IMR-90 (cell line): Measurements from ENCODE around the gene VSTM2A. TPM values are rescaled to one million over a fixed set of nuclear protein-coding genes. Genes with fewer than 3 reads are reported as not detected.

Source experiments
- ATAC-seq: fragments of 200-7000 bp; cut with Tn5 transposase; 2 replicates; pipeline ENCODE4 v1.9.1; 2020; ENCODE audit warnings: low read depth, mild to moderate bottlenecking, moderate library complexity
- BruUV-seq: library from RNA; stranded (reverse); fragments of 400-500 nt; replicated peaks from 2 replicates; lab custom pipeline; 2021; lab: Mats Ljungman, UMichigan
- CTCF ChIA-PET: fragments of 300-600 bp; formaldehyde crosslinking; extraction: SDS; loops from one replicate; lab custom pipeline; 2021; ENCODE audit warnings: antibody characterized with exemption; lab: Yijun Ruan, JAX
- POLR2A ChIA-PET: fragments of 300-600 bp; sonication (Branson Sonifier 250); formaldehyde crosslinking; loops from one replicate; lab custom pipeline; 2022; ENCODE audit warnings: antibody characterized with exemption; ENCODE audit not compliant: unreplicated experiment; lab: Charles Lee
- DNase-seq: peaks from one replicate; pipeline ENCODE4 v3.0.0; 2013
- H2AFZ ChIP-seq: replicated peaks from 2 replicates; pipeline ENCODE3; 2013; ENCODE audit warnings: low read length, mild to moderate bottlenecking; ENCODE audit not compliant: poor library complexity
- H2AK5ac ChIP-seq: 2 replicates; pipeline ENCODE4 v1.6.1; 2013; ENCODE audit warnings: low read depth, low read length, inconsistent platforms
- H2AK9ac ChIP-seq: replicated peaks from 2 replicates; pipeline ENCODE3; 2013; ENCODE audit warnings: mild to moderate bottlenecking, low read depth, low read length, moderate library complexity; ENCODE audit not compliant: poor library complexity
- H2BK120ac ChIP-seq: 2 replicates; pipeline ENCODE4 v1.6.1; 2013; ENCODE audit warnings: low read depth, low read length, inconsistent platforms
- H2BK15ac ChIP-seq: 3 replicates; pipeline ENCODE4 v1.6.1; 2013; ENCODE audit warnings: low read depth, low read length, inconsistent platforms
- H2BK20ac ChIP-seq: 2 replicates; pipeline ENCODE4 v1.6.1; 2013; ENCODE audit warnings: low read depth, mild to moderate bottlenecking, inconsistent platforms, low read length, moderate library complexity
- H2BK5ac ChIP-seq: 2 replicates; pipeline ENCODE4 v1.6.1; 2013; ENCODE audit warnings: mild to moderate bottlenecking, low read depth, low read length, inconsistent platforms; ENCODE audit not compliant: poor library complexity, severe bottlenecking
- H3K14ac ChIP-seq: replicated peaks from 2 replicates; pipeline ENCODE4 v1.6.1; 2013; ENCODE audit warnings: low read depth, low read length, inconsistent platforms
- H3K18ac ChIP-seq: 2 replicates; pipeline ENCODE4 v1.6.1; 2013; ENCODE audit warnings: low read depth, low read length, control low read depth
- H3K23ac ChIP-seq: 2 replicates; pipeline ENCODE4 v1.6.1; 2013; ENCODE audit warnings: low read depth, low read length, inconsistent platforms
- H3K27ac ChIP-seq: 2 replicates; pipeline ENCODE4 v1.5.1; 2013; ENCODE audit warnings: mild to moderate bottlenecking, control low read depth, low read length; ENCODE audit not compliant: insufficient read depth
- H3K27me3 ChIP-seq: 2 replicates; pipeline ENCODE4 v1.6.1; 2013; ENCODE audit warnings: low read length; ENCODE audit not compliant: control insufficient read depth, insufficient read depth
- H3K36me3 ChIP-seq: 2 replicates; pipeline ENCODE4 v1.6.1; 2013; ENCODE audit warnings: low read length, mixed read lengths; ENCODE audit not compliant: control insufficient read depth, insufficient read depth
- H3K4ac ChIP-seq: 2 replicates; pipeline ENCODE4 v1.6.1; 2013; ENCODE audit warnings: low read depth, low read length, inconsistent platforms
- H3K4me1 ChIP-seq: 2 replicates; pipeline ENCODE4 v1.6.1; 2013; ENCODE audit warnings: low read length, mixed read lengths; ENCODE audit not compliant: control insufficient read depth, insufficient read depth
- H3K4me2 ChIP-seq: 2 replicates; pipeline ENCODE4 v1.6.1; 2013; ENCODE audit warnings: low read depth, mild to moderate bottlenecking, control low read depth, low read length, moderate library complexity
- H3K4me3 ChIP-seq: 2 replicates; pipeline ENCODE4 v1.5.1; 2013; ENCODE audit warnings: low read depth, mild to moderate bottlenecking, control low read depth, low read length, moderate library complexity; ENCODE audit not compliant: insufficient read depth
- H3K56ac ChIP-seq: 2 replicates; pipeline ENCODE4 v1.6.1; 2013; ENCODE audit warnings: low read length, inconsistent platforms; ENCODE audit not compliant: insufficient read depth; ENCODE audit errors: extremely low read depth
- H3K79me1 ChIP-seq, 2 experiments: 2 replicates each; pipeline ENCODE4 v1.6.1; 2013; ENCODE audit warnings: low read length in 2 of 2, inconsistent platforms in 1 of 2, low read depth in 1 of 2
- H3K9ac ChIP-seq: 2 replicates; pipeline ENCODE4 v1.6.1; 2013; ENCODE audit warnings: low read depth, low read length, control low read depth
- H3K9me1 ChIP-seq: 2 replicates; pipeline ENCODE4 v1.6.1; 2013; ENCODE audit warnings: low read length, inconsistent platforms; ENCODE audit not compliant: insufficient read depth
- H3K9me3 ChIP-seq: 2 replicates; pipeline ENCODE4 v1.6.1; 2013; ENCODE audit warnings: low read length; ENCODE audit not compliant: control insufficient read depth, insufficient read depth
- H4K20me1 ChIP-seq: 2 replicates; pipeline ENCODE4 v1.6.1; 2013; ENCODE audit warnings: low read length, inconsistent platforms; ENCODE audit not compliant: insufficient read depth
- H4K5ac ChIP-seq: 2 replicates; pipeline ENCODE4 v1.6.1; 2013; ENCODE audit warnings: mild to moderate bottlenecking, low read depth, low read length, control low read depth
- H4K8ac ChIP-seq, 2 experiments: 2 replicates each; pipeline ENCODE4 v1.6.1; 2013; ENCODE audit warnings: low read depth in 2 of 2, low read length in 2 of 2, control low read depth in 1 of 2, inconsistent platforms in 1 of 2
- H4K91ac ChIP-seq: 2 replicates; pipeline ENCODE4 v1.6.1; 2013; ENCODE audit warnings: low read depth, low read length, inconsistent platforms; ENCODE audit not compliant: insufficient read depth
- MAZ ChIP-seq: IDR thresholded peaks from 2 replicates; pipeline ENCODE4 v1.6.1; 2012; ENCODE audit warnings: low read depth, mild to moderate bottlenecking, low read length, improper control_type of control experiment, moderate library complexity, borderline replicate concordance
- WGBS, 2 experiments: methylation state at CpG; one replicate each; pipeline versions ENCODE4 v1.1.5 to v1.1.7; 2013; ENCODE audit warnings: missing lambda C conversion rate in 2 of 2; ENCODE audit not compliant: insufficient read length in 1 of 2; ENCODE audit errors: extremely low coverage in 2 of 2; 5-methylcytosine and 5-hydroxymethylcytosine counted together
- dilution Hi-C: fragments of 300-500 bp; cut with HindIII; formaldehyde crosslinking; loops from one replicate; pipeline ENCODE4 v1.14.3; 2018; ENCODE audit warnings: low sequenced_read_pairs; ENCODE audit not compliant: unreplicated experiment
- in situ Hi-C: fragments of 300-500 bp; cut with MboI; formaldehyde crosslinking; loops from 3 replicates; pipeline ENCODE4 v1.14.3; 2019; ENCODE audit warnings: low sequenced_read_pairs, inconsistent platforms, mixed read lengths
- intact Hi-C: fragments of 100-400 bp; cut with micrococcal nuclease; formaldehyde crosslinking; loops from 2 replicates; pipeline ENCODE4 v1.10.0; 2022
- polyA plus RNA-seq, 3 experiments: library from polyadenylated mRNA; depleted of rRNA; stranded (reverse); fragments of >200 nt; gene quantifications; 2 replicates each; pipeline ENCODE4 v1.2.3, GENCODE V29; 2012; ENCODE audit warnings: low replicate concordance in 1 of 3
- total RNA-seq: library from RNA; depleted of rRNA; stranded (reverse); fragments of >200 nt; gene quantifications from 2 replicates; pipeline ENCODE4 v1.2.3, GENCODE V29; 2012

The VSTM2A gene
- total and polyA plus RNA-seq, 2 of the 4 experiments (the other 2 are of a cell fraction), result not detected

GRCh38 chr7:54560723-54561122 lies 18.5 kb downstream of the VSTM2A start:
- no TSS peak for BruUV-seq
- TF ChIP-seq MAZ, result no peak
- Histone ChIP-seq H3K4me1 (no peaks in the 10 kb centered on the region), H4K91ac (no peak overlapping the region), H2BK5ac (no peak overlapping the region), H4K5ac (no peak overlapping the region), H4K20me1 (no peaks in the 10 kb centered on the region), H3K9ac (no peak overlapping the region), H3K9me1 (no peaks in the 10 kb centered on the region), H2AK5ac (no peak overlapping the region), H4K8ac (no peak overlapping the region), H3K18ac (no peak overlapping the region), H2BK20ac (no peak overlapping the region), H3K4me2 (no peak overlapping the region), H3K9me3 (no peaks in the 10 kb centered on the region), H3K56ac (no peak overlapping the region), H3K4me3 (no peak overlapping the region), H3K36me3 (no peaks in the 10 kb centered on the region), H3K14ac (no peak overlapping the region), H2BK15ac (no peak overlapping the region), H3K4ac (no peak overlapping the region), H2AFZ (no peak overlapping the region), H2AK9ac (no peak overlapping the region), H3K27ac (no peak overlapping the region), H3K27me3 (no peaks in the 10 kb centered on the region), H3K79me1 (no peaks in the 10 kb centered on the region), H3K23ac (no peak overlapping the region), H2BK120ac (no peak overlapping the region)
- DNase-seq, result no peak
- intact Hi-C loops, result no loop called here
- in situ Hi-C loops, result no loop called here
- no CpG with 5 or more reads among the region's 2 CpGs for WGBS, 2 experiments
- ChIA-PET CTCF (no interaction called here), POLR2A (no interaction called here)
- no peak for ATAC-seq
- dilution Hi-C loops, result no loop called here
